COLO668 (cell line): Measurements from ENCODE around the gene EFHC1.
A peak's percentile ranks its signal among the peaks of the same experiment; 100 is the strongest.

ENCODE experiments used
- DNase-seq: peaks from one replicate; lab custom pipeline; 2025; ENCODE audit not compliant: unreplicated experiment; lab: John Stamatoyannopoulos, UW

Gene EFHC1

GRCh38 chr6:52395969-52396368 lies 24.2 kb upstream of the EFHC1 start:
- DNase-seq, result no peak

- DNase-seq, result peak; percentile 21
Measured at GRCh38 chr6:52399511-52400312, 20.4 kb upstream of the EFHC1 start.

GRCh38 chr6:52400313-52401041 lies 19.7 kb upstream of the EFHC1 start:
- DNase-seq, result no peak

GRCh38 chr6:52403086-52403485 lies 17.1 kb upstream of the EFHC1 start:
- no peak for DNase-seq

GRCh38 chr6:52403627-52404026 lies 16.5 kb upstream of the EFHC1 start:
- peak; percentile 39 for DNase-seq

GRCh38 chr6:52405243-52405642 lies 14.9 kb upstream of the EFHC1 start:
- DNase-seq, result no peak

- DNase-seq, result peak; percentile 7
Measured at GRCh38 chr6:52407467-52407866, 12.7 kb upstream of the EFHC1 start.

- no peak for DNase-seq
Measured at GRCh38 chr6:52409499-52409898, 10.6 kb upstream of the EFHC1 start.

- no peak for DNase-seq
Measured at GRCh38 chr6:52410979-52411378, 9.2 kb upstream of the EFHC1 start.

- no peak for DNase-seq
Measured at GRCh38 chr6:52411911-52412310, 8.2 kb upstream of the EFHC1 start.

- DNase-seq, result no peak
Measured at GRCh38 chr6:52415333-52415732, 4.8 kb upstream of the EFHC1 start.

- DNase-seq, result no peak
Measured at GRCh38 chr6:52415917-52416628, 4.1 kb upstream of the EFHC1 start.

GRCh38 chr6:52416629-52417151 lies 3.5 kb upstream of the EFHC1 start:
- DNase-seq, result peak; percentile 36

GRCh38 chr6:52417675-52418111 lies 2.4 kb upstream of the EFHC1 start:
- no peak for DNase-seq

GRCh38 chr6:52418606-52419005 lies 1.5 kb upstream of the EFHC1 start:
- no peak for DNase-seq

- peak; percentile 42 for DNase-seq
Measured at GRCh38 chr6:52420668-52421358, 671 bp downstream of the EFHC1 start.

- no peak for DNase-seq
Measured at GRCh38 chr6:52422156-52422555, 2.0 kb downstream of the EFHC1 start.

- no peak for DNase-seq
Measured at GRCh38 chr6:52423448-52423847, 3.3 kb downstream of the EFHC1 start.

GRCh38 chr6:52423971-52424381 lies 3.8 kb downstream of the EFHC1 start:
- DNase-seq, result no peak

GRCh38 chr6:52424513-52424912 lies 4.4 kb downstream of the EFHC1 start:
- no peak for DNase-seq

- no peak for DNase-seq
Measured at GRCh38 chr6:52426667-52427066, 6.5 kb downstream of the EFHC1 start.
